Ovary (tissue), 9 donors: ENCODE results near the gene ACTL7A. TPM values are rescaled to one million over a fixed set of nuclear protein-coding genes. Genes with fewer than 3 reads are reported as not detected.
"Not testable (repeated sequence)": the region's sequence is repeated elsewhere in the genome, so short reads cannot be mapped to it uniquely, and the experiment has no call there.

Experiments used
- DNase-seq, 5 donors: peaks; one replicate each; pipeline ENCODE4 v3.0.0-alpha.2; 2019 to 2020
- H3K27ac ChIP-seq, 2 donors: fragments of 200-600 bp; one replicate each; pipeline versions ENCODE4 v1.5.1 to v1.8.0; 2019 to 2022
- H3K27me3 ChIP-seq: fragments of 200-600 bp; one replicate; pipeline ENCODE4 v1.8.0; 2022
- H3K36me3 ChIP-seq: fragments of 200-600 bp; sonication (generic); one replicate; pipeline ENCODE4 v1.5.1; 2019
- H3K4me1 ChIP-seq: one replicate; pipeline ENCODE4 v1.8.1; 2013; ENCODE audit warnings: mild to moderate bottlenecking, moderate library complexity; ENCODE audit not compliant: insufficient read depth
- H3K4me3 ChIP-seq: fragments of 200-600 bp; sonication (generic); one replicate; pipeline ENCODE4 v1.5.1; 2017
- H3K9me3 ChIP-seq, 2 donors: fragments of 200-600 bp in 1 of 2; sonication (generic) in 1 of 2; one replicate each; pipeline versions ENCODE4 v1.5.1 to v1.8.1; 2013 to 2019; ENCODE audit warnings: mild to moderate bottlenecking in 1 of 2, moderate library complexity in 1 of 2
- CTCF ChIP-seq, 3 donors: fragments of 450-650 bp in 2 of 3; fragments of 200-600 bp in 1 of 3; IDR thresholded peaks; one replicate each; pipeline versions ENCODE4 v1.5.1 to v1.8.0; 2016 to 2022; ENCODE audit warnings: antibody characterized with exemption in 3 of 3, mild to moderate bottlenecking in 1 of 3
- EP300 ChIP-seq: sonication (generic); formaldehyde crosslinking; IDR thresholded peaks from one replicate; pipeline ENCODE4 v1.6.1; 2017; ENCODE audit warnings: antibody characterized with exemption
- POLR2A ChIP-seq: fragments of 450-650 bp; IDR thresholded peaks from one replicate; pipeline ENCODE4 v1.6.1; 2017; ENCODE audit warnings: antibody characterized with exemption, mild to moderate bottlenecking, moderate library complexity
- WGBS, 3 donors: extraction: QIAGEN DNeasy Blood & Tissue Kit in 1 of 3; methylation state at CpG; one replicate each; pipeline versions ENCODE4 v1.1.5 to v1.1.7; 2013 to 2017; 5-methylcytosine and 5-hydroxymethylcytosine counted together
- intact Hi-C, 4 donors: fragments of 100-400 bp; cut with DNase I; formaldehyde crosslinking; loops; one replicate each; pipeline versions ENCODE4 v1.11.0 to v1.15.1; 2022 to 2023
- polyA plus RNA-seq, 2 donors: library from polyadenylated mRNA; stranded (reverse); fragments of 200-250 nt in 1 of 2; fragments of 350-450 nt in 1 of 2; fragmentation: Illumina TruSeq in 1 of 2; extraction: RNeasy Lipid Tissue Mini Kit (QIAGEN cat#74804) in 1 of 2; gene quantifications; one replicate each; pipeline ENCODE4 v1.2.3, GENCODE V29; 2013 to 2014
- total RNA-seq, 7 donors: library from RNA; depleted of rRNA in 2 of 7; stranded (reverse); fragments of >200 nt in 2 of 7; fragmentation: NEBNext Ultra II Directional in 3 of 7; extraction: Animal tissue kit (Norgen Biotek cat#: 25700) in 3 of 7; gene quantifications; one replicate each; pipeline versions ENCODE4 v1.1.0 to v1.2.4, GENCODE V29; 2016 to 2023
- donor health status: DM: no; HTN: no; CAD: no; lungs with moderate emphysema.
- donor health status: DM: no; HTN: no; CAD: no.
- donor health status: Bipolar disorder and iron deficiency.
- donor health status: DM: yes; HTN: yes; CAD: no.
- donor health status: DM: no; HTN: no; CAD: no.
- donor health status: DM: yes; HTN: yes; CAD: no.

Gene ACTL7A
- total and polyA plus RNA-seq, 9 donors, result not detected

- Histone ChIP-seq H3K9me3 (no peaks in the 10 kb centered on the region), H3K4me3 (no peak overlapping the region), H3K36me3 (no peaks in the 10 kb centered on the region), H3K27ac (no peak overlapping the region), H3K27me3 (no peaks in the 10 kb centered on the region), H3K4me1 (peaks cover 2% of the 10 kb centered on the region)
- 14 to 28% (median 18%) methylated on average over 2 of the region's 2 CpGs for WGBS, 3 donors
- TF ChIP-seq EP300 (no peak), POLR2A (no peak), CTCF (IDR thresholded peaks at IDR 0.05) (no peak)
- intact Hi-C loops, result no loop called here
- no peak for DNase-seq
Observed at GRCh38 chr9:108844391-108844790, 17.7 kb upstream of the ACTL7A start.

DNA sequence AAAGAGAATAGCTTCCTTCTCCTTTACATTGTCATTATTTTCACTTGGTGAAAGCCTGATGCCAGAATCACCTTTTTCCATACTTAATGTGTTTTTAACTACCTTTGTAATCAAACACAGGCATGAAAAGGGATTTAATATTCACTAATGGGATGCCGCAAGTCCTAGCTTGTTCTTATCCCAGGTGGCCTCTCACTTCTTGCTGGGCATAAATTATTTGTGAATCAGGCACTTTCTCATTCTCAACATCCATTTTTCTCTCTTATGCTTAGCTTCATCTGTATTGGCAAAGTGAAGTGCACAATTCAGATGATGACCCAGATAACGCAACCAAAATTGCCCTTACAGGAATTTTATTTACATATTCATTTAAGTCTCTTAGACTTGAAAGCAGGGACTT is 17.2 kb upstream of the ACTL7A start:
- no peak overlapping the region for H3K4me3 ChIP-seq
- DNase-seq, result no peak
- no peaks in the 10 kb centered on the region for H3K9me3 ChIP-seq
- no peak overlapping the region for H3K27ac ChIP-seq
- 78 to 89% (median 88%) methylated on average over 2 of the region's 2 CpGs for WGBS, 3 donors
- no peaks in the 10 kb centered on the region for H3K36me3 ChIP-seq
- no peak for TF ChIP-seq POLR2A
- no peak for TF ChIP-seq CTCF (IDR thresholded peaks at IDR 0.05)
- no peak for TF ChIP-seq EP300
- intact Hi-C loops, result no loop called here
- H3K4me1 ChIP-seq, result peaks cover 3% of the 10 kb centered on the region
- H3K27me3 ChIP-seq, result no peaks in the 10 kb centered on the region

GRCh38 chr9:108845507-108845906 is 16.6 kb upstream of the ACTL7A start:
- Histone ChIP-seq H3K4me3 (no peak overlapping the region), H3K27me3 (no peaks in the 10 kb centered on the region), H3K4me1 (peaks cover 3% of the 10 kb centered on the region), H3K27ac (no peak overlapping the region), H3K9me3 (no peaks in the 10 kb centered on the region), H3K36me3 (no peaks in the 10 kb centered on the region)
- 73 to 79% (median 75%) methylated on average over 5 of the region's 5 CpGs for WGBS, 3 donors
- no peak for TF ChIP-seq POLR2A
- TF ChIP-seq EP300, result no peak
- TF ChIP-seq CTCF (IDR thresholded peaks at IDR 0.05), result no peak
- intact Hi-C loops, result no loop called here
- no peak for DNase-seq

- Histone ChIP-seq H3K27me3 (no peaks in the 10 kb centered on the region), H3K27ac (no peak overlapping the region), H3K36me3 (no peaks in the 10 kb centered on the region), H3K4me3 (no peak overlapping the region), H3K9me3 (no peaks in the 10 kb centered on the region), H3K4me1 (peaks cover 3% of the 10 kb centered on the region)
- 86 to 88% (median 88%) methylated on average over 2 of the region's 2 CpGs for WGBS, 3 donors
- intact Hi-C loops, result no loop called here
- TF ChIP-seq EP300 (no peak), POLR2A (no peak), CTCF (IDR thresholded peaks at IDR 0.05) (no peak)
- no peak for DNase-seq
Observed at GRCh38 chr9:108845947-108846346, 16.1 kb upstream of the ACTL7A start.

GRCh38 chr9:108848296-108848695 is 13.8 kb upstream of the ACTL7A start:
- H3K4me3 ChIP-seq, H3K27me3 ChIP-seq, DNase-seq, H3K9me3 ChIP-seq, H3K36me3 ChIP-seq, intact Hi-C loops, H3K4me1 ChIP-seq, H3K27ac ChIP-seq: not testable (repeated sequence)
- 95 to 96% (median 96%) methylated on average over 8 of the region's 8 CpGs for WGBS, 3 donors
